ENCODE measurements around the gene TGFBR3. TPM values are rescaled to one million over a fixed set of nuclear protein-coding genes. Genes with fewer than 3 reads are reported as not detected.

Gene TGFBR3
- total RNA-seq, 1 donor from 2014 or later = 2.5 TPM

- H3K9ac ChIP-seq (ENCODE audit: low read length) = no peak overlapping the region
- no peaks in the 10 kb centered on the region for H4K20me1 ChIP-seq (ENCODE audit: insufficient read depth, low read length)
- Mint-ChIP-seq H3K36me3 (ENCODE audit: low read depth, unreplicated experiment) (peaks cover 2% of the 10 kb centered on the region), H3K27ac (ENCODE audit: unreplicated experiment) (no peak overlapping the region), H3K4me3 (ENCODE audit: unreplicated experiment) (no peak overlapping the region), H3K27me3 (ENCODE audit: low read depth, unreplicated experiment) (peaks cover 8% of the 10 kb centered on the region), H3K9me3 (ENCODE audit: unreplicated experiment) (peaks cover 1% of the 10 kb centered on the region), H3K4me1 (ENCODE audit: low read depth, unreplicated experiment) (peaks cover 2% of the 10 kb centered on the region)
- DNase-seq (ENCODE audit: low read depth) (peak; percentile 39), FAIRE-seq (no peak)
- no peak overlapping the region for H3K27ac ChIP-seq (ENCODE audit: low read depth, low read length)
- peaks cover 8% of the 10 kb centered on the region for H3K4me1 ChIP-seq (ENCODE audit: insufficient read depth, low read length)
- no peak overlapping the region for H3K4me2 ChIP-seq (ENCODE audit: low read length)
- H3K9me3 ChIP-seq (ENCODE audit: insufficient read depth, low read depth, low read length) = no peaks in the 10 kb centered on the region
- H3K27me3 ChIP-seq (ENCODE audit: insufficient read depth, low read length) = no peaks in the 10 kb centered on the region
- H3K4me3 ChIP-seq (ENCODE audit: insufficient read depth, low read depth, low read length) = no peak overlapping the region
- no peak for TF ChIP-seq EZH2 (IDR thresholded peaks at IDR 0.05; ENCODE audit: insufficient read depth, low read length)
- TF ChIP-seq, protein P1, sequence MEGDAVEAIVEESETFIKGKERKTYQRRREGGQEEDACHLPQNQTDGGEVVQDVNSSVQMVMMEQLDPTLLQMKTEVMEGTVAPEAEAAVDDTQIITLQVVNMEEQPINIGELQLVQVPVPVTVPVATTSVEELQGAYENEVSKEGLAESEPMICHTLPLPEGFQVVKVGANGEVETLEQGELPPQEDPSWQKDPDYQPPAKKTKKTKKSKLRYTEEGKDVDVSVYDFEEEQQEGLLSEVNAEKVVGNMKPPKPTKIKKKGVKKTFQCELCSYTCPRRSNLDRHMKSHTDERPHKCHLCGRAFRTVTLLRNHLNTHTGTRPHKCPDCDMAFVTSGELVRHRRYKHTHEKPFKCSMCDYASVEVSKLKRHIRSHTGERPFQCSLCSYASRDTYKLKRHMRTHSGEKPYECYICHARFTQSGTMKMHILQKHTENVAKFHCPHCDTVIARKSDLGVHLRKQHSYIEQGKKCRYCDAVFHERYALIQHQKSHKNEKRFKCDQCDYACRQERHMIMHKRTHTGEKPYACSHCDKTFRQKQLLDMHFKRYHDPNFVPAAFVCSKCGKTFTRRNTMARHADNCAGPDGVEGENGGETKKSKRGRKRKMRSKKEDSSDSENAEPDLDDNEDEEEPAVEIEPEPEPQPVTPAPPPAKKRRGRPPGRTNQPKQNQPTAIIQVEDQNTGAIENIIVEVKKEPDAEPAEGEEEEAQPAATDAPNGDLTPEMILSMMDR (IDR thresholded peaks at IDR 0.05; ENCODE audit: insufficient read depth, low read depth, low read length) = no peak
- no peaks in the 10 kb centered on the region for H3K79me2 ChIP-seq (ENCODE audit: insufficient read depth, low read length)
- H2AFZ ChIP-seq (ENCODE audit: low read depth, low read length) = no peak overlapping the region
- H3K36me3 ChIP-seq (ENCODE audit: insufficient read depth, low read length) = no peaks in the 10 kb centered on the region
Measured at GRCh38 chr1:91889717-91890459, 3.9 kb upstream of the TGFBR3 start.

DNA sequence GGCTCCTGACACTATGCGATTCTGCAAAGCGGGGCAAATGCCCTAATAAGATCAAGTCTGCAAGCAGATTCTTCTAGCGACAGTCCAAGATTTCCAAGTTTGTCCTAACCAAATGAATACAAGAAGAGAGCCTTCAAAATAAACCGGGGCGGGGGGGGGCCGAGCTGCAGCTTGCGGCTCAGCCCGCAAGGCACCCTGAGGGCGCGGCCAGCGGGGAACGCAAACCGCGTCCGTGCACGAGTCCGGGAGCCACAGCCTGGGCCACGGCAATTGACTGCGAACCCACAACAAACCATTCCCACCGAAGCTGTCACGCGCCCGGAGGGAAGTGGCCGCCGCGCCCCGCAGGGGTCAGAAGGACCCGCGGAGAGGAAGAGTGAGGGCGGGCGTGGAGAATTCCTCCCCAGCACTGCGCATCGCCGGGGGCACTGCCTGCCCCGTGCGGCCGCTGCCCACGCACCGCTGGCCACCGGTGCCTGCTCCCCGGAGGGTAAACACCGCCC is 687 bp downstream of the TGFBR3 start:
- TF ChIP-seq EZH2 (IDR thresholded peaks at IDR 0.05; ENCODE audit: insufficient read depth, low read length) = no peak
- TF ChIP-seq, protein P1 (IDR thresholded peaks at IDR 0.05; ENCODE audit: insufficient read depth, low read depth, low read length) = no peak
- Mint-ChIP-seq H3K4me1 (ENCODE audit: low read depth, unreplicated experiment) (peaks cover 4% of the 10 kb centered on the region), H3K4me3 (ENCODE audit: unreplicated experiment) (peak overlapping the region; percentile 90), H3K36me3 (ENCODE audit: low read depth, unreplicated experiment) (peaks cover 2% of the 10 kb centered on the region), H3K27ac (ENCODE audit: unreplicated experiment) (peak overlapping the region; percentile 59), H3K9me3 (ENCODE audit: unreplicated experiment) (peaks cover 1% of the 10 kb centered on the region), H3K27me3 (ENCODE audit: low read depth, unreplicated experiment) (peaks cover 22% of the 10 kb centered on the region)
- Histone ChIP-seq H3K4me3 (ENCODE audit: insufficient read depth, low read depth, low read length) (peak overlapping the region; percentile 67), H3K4me1 (ENCODE audit: insufficient read depth, low read length) (peaks cover 8% of the 10 kb centered on the region), H3K9ac (ENCODE audit: low read length) (peak overlapping the region; percentile 78), H4K20me1 (ENCODE audit: insufficient read depth, low read length) (no peaks in the 10 kb centered on the region), H3K27me3 (ENCODE audit: insufficient read depth, low read length) (peaks cover 4% of the 10 kb centered on the region), H3K79me2 (ENCODE audit: insufficient read depth, low read length) (no peaks in the 10 kb centered on the region), H2AFZ (ENCODE audit: low read depth, low read length) (peak overlapping the region; percentile 90), H3K36me3 (ENCODE audit: insufficient read depth, low read length) (no peaks in the 10 kb centered on the region), H3K27ac (ENCODE audit: low read depth, low read length) (peak overlapping the region; percentile 56), H3K4me2 (ENCODE audit: low read length) (peak overlapping the region; percentile 92), H3K9me3 (ENCODE audit: insufficient read depth, low read depth, low read length) (no peaks in the 10 kb centered on the region)
- no peak for DNase-seq (ENCODE audit: low read depth)
- no peak for FAIRE-seq

Data from astrocyte (in vitro differentiated cells and primary cell).